Omental fat pad (tissue), 4 donors: ENCODE measurements around the gene SLC16A8. TPM values are rescaled to one million over a fixed set of nuclear protein-coding genes. Genes with fewer than 3 reads are reported as not detected.

Experiments
- ATAC-seq: fragments of 150-250 bp; one replicate; pipeline ENCODE4 v1.9.1; 2016; ENCODE audit warnings: mild to moderate bottlenecking, moderate library complexity; ENCODE audit not compliant: low FRiP score
- DNase-seq: peaks from one replicate; pipeline ENCODE4 v3.0.0-alpha.2; 2019; ENCODE audit warnings: low spot score
- CTCF ChIP-seq, 3 donors: fragments of 450-650 bp; IDR thresholded peaks; one replicate each; pipeline ENCODE4 v1.5.1; 2016 to 2017; ENCODE audit warnings: antibody characterized with exemption in 3 of 3, mild to moderate bottlenecking in 3 of 3, moderate library complexity in 2 of 3
- total RNA-seq, 4 donors: library from RNA; depleted of rRNA; stranded (reverse); fragments of >200 nt; gene quantifications; one replicate each; pipeline ENCODE4 v1.1.0, GENCODE V29; 2016

The SLC16A8 gene, protein sequence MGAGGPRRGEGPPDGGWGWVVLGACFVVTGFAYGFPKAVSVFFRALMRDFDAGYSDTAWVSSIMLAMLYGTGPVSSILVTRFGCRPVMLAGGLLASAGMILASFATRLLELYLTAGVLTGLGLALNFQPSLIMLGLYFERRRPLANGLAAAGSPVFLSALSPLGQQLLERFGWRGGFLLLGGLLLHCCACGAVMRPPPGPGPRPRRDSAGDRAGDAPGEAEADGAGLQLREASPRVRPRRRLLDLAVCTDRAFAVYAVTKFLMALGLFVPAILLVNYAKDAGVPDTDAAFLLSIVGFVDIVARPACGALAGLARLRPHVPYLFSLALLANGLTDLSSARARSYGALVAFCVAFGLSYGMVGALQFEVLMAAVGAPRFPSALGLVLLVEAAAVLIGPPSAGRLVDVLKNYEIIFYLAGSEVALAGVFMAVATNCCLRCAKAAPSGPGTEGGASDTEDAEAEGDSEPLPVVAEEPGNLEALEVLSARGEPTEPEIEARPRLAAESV
- 1 to 10 TPM in 2 of 4 donors, under 1 TPM in 2; 0.24 to 3.2 (median 0.88) TPM for total RNA-seq

DNA sequence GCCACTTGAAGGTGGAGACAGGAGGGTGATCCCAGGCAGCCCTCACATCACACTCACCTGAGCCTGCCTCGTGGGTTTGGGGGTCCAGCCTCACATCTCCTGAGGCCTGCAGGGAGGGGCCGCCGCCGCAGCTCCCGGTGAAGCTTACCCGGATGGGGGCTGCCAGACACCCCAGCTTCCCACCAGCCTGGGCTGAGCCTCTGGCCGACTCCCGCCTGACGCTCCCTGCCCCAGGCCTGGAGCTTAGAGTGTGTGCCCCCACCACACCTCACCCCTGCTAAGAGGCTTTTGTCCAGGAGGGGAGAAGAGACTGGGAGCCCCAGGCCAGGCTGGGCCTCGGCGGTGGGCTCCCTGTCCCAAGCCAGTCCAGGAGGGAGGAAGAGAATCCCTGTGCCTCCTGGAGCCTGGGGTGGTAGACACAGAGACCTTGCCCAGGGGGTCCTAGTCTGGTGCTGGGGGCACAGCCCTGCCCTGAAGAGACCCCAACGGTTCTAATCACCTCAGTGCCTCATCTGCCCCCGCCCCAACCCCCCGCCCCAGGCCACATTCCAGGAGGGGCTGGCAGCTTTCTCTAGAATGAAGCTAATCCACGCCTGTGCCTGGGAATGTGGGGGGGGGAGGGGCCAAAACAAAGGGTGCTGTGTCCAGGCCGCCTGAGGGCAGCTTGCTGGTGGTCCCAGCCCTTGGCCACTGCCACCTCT, at the start of gene SLC16A8:
Gene SLC16A8, minus strand, starts transcription at position 254 of the 701 bp plus-strand sequence. CDS start 1,311 bp downstream, outside the sequence.
- no peak for TF ChIP-seq CTCF (IDR thresholded peaks at IDR 0.05)
- ATAC-seq (no peak), DNase-seq (no peak)

DNA sequence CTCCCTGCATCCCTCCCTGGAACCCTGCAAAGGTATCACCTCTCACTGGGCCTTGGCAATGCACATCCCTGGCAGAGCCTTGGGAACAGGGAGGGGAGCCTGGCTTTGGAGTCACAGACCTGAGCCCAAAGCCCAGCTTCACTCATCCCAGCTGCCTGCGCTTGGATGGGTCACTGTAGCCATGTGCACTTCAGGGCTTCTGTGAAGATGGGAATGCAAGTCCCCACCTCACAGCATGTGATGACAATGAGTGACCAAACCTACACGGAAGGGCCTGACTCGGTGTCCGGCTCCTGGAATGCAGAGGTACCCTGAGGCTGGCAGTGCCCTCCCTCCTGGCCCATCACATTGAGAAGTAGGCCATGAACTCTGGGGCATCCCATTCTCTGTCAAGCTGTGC, 49.3 kb upstream of the SLC16A8 start:
- TF ChIP-seq CTCF (IDR thresholded peaks at IDR 0.05) = no peak
- DNase-seq (no peak), ATAC-seq (no peak)

DNA sequence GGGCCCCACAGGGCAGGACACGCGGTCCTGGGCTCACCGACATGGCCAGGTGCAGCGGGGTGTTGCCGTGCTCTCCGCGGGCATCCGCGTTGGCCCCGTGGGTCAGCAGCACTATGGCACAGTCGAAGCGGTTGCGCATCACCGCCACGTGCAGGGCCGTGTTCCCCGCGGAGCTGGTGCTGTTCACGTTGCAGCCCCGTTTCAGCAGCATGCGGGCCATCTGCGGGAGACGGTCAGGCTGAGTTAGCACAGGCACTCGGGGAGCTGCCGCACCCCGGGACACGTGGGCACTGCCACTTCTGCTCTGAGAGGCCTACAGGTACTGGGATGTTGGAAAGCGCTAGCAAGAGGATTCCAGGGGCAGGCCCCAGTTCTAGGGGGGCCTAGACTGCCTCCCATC, 48.8 kb upstream of the SLC16A8 start:
- ATAC-seq = no peak
- DNase-seq = no peak
- no peak for TF ChIP-seq CTCF (IDR thresholded peaks at IDR 0.05)

- DNase-seq (no peak), ATAC-seq (peak; percentile 15)
- TF ChIP-seq CTCF (IDR thresholded peaks at IDR 0.05) = no peak
Measured at GRCh38 chr22:38132136-38132535, 48.2 kb upstream of the SLC16A8 start.

GRCh38 chr22:38131399-38131798, 47.4 kb upstream of the SLC16A8 start:
- no peak for ATAC-seq
- DNase-seq = no peak
- no peak for TF ChIP-seq CTCF (IDR thresholded peaks at IDR 0.05)

DNA sequence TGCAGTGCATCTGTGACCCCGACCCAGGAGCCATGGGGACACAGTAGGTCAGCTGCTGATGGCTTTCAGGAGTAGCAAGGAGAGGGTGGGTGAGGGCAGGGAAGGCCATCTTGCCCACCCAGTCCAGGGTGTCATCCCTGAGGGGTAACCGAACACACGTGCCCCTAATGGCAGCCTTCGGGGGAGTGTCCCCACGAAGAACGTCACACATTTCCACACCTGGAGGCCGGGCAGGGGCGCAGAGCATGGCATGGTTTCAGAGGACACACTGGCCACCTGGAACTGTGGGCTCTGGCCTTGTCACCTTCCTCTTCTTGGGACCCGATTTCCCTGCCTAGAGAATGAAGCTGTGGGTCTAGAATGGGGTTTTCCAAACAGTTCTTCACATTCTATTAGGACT, 45.9 kb upstream of the SLC16A8 start:
- ATAC-seq (no peak), DNase-seq (no peak)
- TF ChIP-seq CTCF (IDR thresholded peaks at IDR 0.05) = no peak
